GM21526 (cell line): ENCODE measurements around the gene SH3BP5.

Source experiments
- ATAC-seq: cut with Tn5 transposase; IDR thresholded peaks from one replicate; pipeline ENCODE4 v1.9.1; 2021; ENCODE audit warnings: moderate library complexity; ENCODE audit not compliant: unreplicated experiment, low FRiP score

The SH3BP5 gene

DNA sequence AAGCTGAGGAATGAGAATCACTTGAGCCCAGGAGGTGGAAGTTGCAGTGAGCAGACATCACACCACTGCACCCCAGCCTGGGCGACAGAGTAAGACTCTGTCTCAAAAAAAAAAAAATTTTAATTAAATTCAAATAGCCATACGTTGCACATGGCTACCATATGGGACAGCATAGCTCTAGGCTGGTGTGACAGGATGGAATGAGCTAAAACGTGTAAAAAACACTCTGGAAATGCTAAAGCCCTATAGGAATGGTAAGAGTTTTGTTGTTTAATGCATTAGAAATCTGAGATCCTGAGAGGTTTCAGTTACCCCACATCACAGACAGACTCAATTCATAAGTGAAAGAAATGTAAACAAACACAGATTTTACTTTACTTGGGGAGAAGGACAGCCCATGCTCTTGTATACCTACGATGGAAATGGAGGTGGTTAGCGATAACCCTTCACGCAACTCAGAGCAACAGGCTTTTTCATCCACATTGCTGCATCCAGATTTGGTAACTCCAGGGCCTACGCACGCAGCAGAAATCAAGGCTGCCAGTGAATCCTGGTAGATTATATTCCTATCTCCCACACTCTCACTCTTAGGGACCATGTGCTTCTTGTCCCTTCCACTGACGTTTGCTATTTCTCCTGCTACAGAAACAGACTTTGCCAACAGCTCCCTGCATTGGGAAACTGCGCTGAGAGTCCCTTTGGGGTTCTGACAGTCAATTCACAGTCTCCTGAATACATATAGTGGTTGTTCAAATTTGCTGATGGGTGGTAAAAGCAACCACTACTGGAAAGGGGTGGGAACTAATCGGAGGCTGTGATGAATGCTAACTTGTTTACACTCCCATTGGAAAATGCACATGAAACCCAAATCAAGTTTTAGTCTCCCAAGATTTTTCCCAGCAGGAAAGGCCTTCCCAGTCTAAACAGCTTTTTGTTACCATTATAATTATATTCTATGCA, 3.1 kb downstream of the SH3BP5 start:
- ATAC-seq, result no peak

GRCh38 chr3:15327941-15328340, 4.4 kb downstream of the SH3BP5 start:
- no peak for ATAC-seq

DNA sequence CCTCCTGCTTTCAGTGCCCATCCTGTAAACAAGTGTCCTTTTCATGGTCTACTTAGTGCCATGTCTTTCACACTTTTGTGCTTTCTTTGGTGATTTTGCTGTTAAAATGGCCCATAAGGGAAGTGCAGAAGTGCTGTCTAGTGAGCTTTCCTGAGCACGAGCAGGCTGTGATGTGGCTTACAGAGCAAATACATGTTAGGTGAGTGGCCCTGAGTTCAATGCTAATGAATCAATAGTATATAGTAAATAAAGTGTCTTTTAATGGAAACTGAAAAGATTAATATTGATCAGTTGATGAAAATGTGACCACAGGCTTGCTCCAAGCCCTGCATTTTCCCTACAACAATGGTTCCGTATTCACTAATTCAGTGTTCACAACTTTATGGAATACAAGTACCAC, 5.7 kb downstream of the SH3BP5 start:
- no peak for ATAC-seq

DNA sequence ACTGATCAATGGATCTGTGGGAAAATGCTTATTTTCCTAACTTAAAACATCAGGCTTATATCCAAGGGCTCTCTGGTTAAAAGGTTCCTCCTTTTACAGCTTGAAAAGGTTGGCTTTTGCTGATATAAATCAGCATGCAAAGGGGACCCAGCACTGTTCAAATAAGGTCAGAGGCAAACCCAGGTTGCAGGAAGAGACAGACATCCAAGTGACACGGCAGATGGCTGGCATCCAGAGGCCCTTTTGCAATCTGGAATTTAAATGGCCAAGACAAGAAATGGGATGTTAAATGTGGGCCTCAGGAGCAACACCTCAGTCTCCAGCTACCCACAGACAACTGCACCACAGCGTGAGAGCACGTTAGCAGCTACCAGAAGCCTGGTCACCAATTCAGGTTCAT, 6.3 kb downstream of the SH3BP5 start:
- ATAC-seq, result no peak

DNA sequence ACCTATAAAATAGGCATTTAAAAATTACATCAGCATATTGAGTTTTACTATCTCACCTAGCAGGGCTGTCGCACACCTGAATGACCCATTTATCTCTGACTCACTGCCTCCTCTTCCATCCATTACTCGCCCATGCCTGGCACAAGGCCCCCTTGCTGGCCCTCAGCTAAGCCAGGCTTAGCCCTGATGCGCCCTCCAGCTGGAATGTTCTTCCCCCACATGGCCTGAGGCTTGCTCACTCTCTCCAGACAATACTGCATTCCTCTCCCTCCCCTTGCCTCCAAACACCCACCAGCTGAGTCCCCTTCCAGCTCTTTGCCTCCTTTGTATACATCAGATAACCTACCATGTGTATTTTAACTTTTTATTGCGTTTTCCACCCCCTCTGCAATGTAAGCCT, 7.2 kb downstream of the SH3BP5 start:
- no peak for ATAC-seq

DNA sequence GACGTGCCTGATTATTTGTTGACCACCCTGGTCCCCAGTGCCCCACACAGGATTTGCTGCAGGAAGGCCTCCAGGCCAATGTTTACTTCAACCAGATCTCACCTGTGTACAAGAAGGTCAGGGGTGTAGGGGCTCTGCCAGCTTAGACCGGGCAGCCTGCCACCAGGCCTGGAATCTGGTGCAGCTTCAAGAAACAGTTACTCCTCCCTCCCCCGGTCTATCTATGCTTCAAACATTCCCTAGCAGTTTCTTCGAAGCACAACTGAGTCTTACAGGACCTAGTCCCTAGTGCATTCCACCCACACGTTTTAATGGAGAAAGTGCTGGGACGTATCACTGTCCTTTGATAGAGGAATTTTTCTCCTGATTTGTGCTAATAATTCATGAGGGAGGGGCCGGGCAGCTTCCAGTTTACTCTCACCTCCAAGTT, 8.0 kb downstream of the SH3BP5 start:
- ATAC-seq, result no peak

- ATAC-seq, result no peak
These were observed 9.3 kb downstream of the SH3BP5 start for GRCh38 chr3:15323063-15323462.

GRCh38 chr3:15321349-15321748, 11.0 kb downstream of the SH3BP5 start:
- no peak for ATAC-seq

DNA sequence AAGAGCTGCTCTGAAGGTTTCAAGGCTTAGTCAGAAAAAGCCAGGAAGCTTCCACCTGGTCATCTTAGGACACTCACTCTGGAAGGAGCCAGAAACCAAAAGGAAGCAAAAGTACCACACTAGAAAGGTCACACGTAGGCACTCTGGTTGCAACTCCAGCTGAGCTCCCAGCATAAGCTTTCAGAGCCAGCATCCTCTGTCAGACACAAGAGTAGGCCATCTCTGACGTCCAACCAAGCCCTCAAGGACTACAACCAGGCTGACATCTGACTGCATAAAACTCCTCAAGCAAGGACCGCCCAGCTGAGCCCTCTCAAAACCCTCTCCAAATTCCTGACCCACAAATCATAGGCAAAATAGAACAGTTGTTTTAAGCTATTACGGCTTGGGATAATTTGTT, 12.8 kb downstream of the SH3BP5 start:
- ATAC-seq, result no peak

- ATAC-seq, result no peak
These were observed 13.2 kb downstream of the SH3BP5 start for GRCh38 chr3:15319136-15319535.

GRCh38 chr3:15318661-15319060, 13.7 kb downstream of the SH3BP5 start:
- no peak for ATAC-seq

GRCh38 chr3:15316998-15317435, 15.4 kb downstream of the SH3BP5 start:
- no peak for ATAC-seq

DNA sequence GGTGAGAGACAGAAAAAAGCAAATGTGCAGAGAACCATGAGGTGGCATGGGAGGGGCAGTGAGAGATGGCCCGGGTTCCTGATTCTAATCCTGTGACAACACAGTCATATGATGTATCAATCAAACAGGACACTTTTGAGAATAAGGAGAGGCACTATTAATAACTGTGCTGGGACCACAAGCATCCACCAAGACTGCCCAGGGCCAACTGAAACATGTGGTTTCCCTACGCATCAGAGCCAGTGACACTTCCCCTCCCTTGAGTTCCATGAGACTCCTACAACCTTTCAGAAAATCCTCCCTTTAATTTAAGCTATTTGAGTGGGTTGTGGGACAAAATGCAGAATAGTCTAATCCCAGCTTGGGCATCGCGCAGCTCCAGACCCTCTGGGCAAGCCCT, 17.4 kb downstream of the SH3BP5 start:
- no peak for ATAC-seq

- no peak for ATAC-seq
These were observed 18.1 kb downstream of the SH3BP5 start for GRCh38 chr3:15314276-15314675.

DNA sequence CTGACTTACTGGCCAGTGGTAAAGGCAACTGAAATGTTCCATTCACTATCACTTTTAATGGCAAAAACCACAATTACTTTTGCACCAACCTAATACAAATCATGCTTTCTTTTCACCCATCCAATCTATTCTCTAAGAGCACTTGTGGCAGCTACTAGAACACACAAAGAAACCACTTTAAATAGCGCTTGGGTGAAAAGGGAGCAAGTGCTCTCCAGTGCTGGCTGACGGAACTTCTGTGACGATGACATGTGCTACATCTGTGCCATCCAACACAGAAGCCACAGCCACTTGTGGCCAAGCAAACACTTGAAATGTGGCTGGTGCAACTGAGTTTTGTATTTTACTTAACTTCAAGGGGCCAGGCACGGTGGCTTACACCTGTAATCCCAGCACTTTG, 18.9 kb downstream of the SH3BP5 start:
- no peak for ATAC-seq

DNA sequence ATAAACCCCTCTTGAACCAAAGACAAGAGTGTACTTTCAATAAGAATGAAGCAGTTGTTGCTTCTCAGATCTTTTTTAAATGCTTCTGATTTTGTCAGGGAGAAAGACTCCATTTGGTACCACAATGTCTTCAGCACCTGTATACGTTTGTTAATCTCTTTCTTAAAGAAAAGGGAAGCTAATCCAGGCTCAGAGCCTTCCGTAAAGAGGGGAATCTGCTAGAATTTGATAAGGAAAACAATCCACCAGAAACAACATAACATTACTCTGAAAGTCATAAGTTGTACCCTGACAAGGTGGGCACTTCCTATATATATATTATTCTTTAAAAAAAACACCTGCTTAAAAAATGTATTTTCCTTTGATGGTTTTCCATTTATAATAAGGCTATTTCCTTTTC, 19.8 kb downstream of the SH3BP5 start:
- no peak for ATAC-seq

DNA sequence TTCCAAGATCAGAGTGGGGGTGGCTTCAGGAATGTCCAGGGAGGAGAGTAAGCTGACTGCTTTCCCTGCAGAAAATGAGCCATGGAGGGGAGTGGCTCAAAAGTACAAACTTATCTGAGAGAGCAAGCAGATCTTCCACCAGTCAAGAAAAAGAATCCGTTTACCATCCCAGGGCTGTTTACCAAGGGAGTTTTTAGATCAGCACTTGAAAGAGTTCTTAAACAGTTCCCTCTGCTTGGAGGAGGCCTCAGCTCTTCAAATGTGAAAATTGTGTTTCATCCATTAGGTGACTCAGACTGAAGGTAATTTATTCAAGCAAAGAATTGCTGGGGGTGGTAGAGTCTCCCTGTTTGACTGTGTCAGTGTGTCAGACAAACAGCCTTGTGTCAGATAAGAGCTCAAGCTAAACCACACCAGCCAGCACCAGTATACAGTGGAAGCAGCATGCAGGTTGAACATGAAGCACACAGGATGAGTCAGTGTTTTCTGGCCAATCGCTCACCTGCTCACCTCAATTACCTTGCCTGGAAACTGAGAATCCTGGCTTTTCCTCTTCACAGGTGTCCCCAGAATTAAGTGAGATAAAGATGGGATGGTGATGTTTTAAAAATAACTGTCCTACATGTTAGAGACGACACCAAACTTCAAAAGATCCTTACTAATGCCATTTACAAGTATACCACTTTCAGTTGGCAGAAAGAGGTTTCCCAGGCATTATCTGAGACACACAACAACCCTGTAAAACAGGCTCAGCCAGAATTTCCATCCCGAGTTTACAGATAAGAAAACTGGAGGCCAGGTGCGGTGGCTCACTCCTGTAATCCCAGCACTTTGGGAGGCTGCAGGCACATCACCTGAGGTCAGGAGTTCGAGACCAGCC, 21.7 kb downstream of the SH3BP5 start:
- ATAC-seq, result peak; percentile 84

DNA sequence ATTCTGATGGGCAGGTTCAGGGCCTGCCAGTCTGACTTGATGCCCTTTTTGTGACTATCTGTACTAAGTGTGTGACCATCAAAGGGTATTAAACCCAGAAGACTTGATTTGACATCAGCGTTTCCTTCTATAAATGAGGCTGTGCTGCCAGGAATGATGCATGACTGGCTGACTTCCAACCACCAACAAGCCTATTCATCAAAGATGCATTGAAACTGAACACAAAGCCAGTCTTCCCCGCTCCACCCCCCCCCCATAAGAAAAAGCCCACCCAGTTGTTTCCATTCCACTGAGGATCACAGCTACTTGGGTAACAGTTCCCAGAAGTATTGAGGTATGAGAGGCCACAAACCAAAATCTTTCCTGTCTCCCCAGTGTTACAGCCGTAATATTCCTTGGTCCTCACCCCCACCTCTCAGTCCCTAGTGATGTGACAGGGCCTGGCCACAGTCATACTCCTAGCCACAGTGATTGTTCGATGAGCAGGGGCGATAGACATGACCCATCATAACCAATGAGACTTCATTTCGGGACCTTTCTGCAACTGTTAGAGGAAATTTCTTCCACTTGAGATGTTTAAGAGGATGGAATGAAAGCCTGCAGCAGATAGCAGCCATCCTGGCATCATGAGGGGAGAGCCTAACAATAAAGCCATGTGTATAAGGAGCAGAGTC, 22.6 kb downstream of the SH3BP5 start:
- ATAC-seq, result no peak

DNA sequence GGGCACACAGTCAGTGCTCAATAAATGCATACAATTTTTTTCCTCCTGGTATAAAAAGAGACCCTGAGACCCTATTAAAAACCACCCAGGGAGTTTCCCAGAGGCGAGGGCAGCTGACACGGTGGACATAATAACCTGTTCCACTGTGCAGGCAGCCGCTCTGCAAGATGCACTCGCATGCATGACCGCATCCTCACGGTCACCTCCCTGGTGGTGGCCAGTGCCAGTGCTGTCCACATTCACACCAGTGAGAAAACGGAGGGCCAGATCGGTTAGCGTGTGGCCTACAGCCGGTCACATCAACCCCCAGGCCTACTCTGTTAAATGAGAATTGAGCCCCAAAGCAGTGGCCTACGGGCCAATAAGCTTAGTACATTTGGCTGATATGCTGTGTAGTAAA, 24.8 kb downstream of the SH3BP5 start:
- ATAC-seq, result no peak

- ATAC-seq, result no peak
These were observed 25.4 kb downstream of the SH3BP5 start for GRCh38 chr3:15306979-15307359.

DNA sequence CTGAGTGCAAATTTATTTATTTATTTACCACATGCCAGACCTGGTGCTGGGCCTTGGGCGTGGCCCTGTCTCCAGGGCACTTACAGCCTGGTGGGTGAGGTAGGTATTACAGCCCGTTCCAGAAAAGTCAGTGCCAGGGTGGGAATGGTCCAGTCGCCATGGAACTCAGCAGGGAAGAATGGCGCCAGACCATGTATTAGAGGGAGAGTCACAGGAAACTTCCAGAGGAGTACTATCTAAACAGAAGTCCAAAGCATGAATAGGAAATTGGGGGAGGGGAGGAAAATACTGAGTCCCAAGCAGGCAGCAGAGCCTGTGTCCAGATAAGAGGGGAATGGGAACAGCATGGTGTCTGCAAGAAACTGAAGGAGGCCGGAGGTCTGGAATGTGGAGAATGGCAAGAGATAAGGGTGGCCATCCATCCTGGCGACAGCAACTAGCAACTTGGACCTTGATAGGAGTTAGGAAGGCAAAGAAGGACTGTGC, 27.0 kb downstream of the SH3BP5 start:
- no peak for ATAC-seq
